GM12873 (cell line): ENCODE measurements around the gene CELF4.

ENCODE experiments used
- TF ChIP-seq, protein P1 (sequence below): IDR thresholded peaks from 2 replicates; pipeline ENCODE4 v1.5.1; 2012; ENCODE audit warnings: low read depth, mild to moderate bottlenecking, moderate library complexity, low read length, control low read depth; ENCODE audit not compliant: insufficient read depth; ENCODE audit errors: missing control alignments

Gene CELF4

DNA sequence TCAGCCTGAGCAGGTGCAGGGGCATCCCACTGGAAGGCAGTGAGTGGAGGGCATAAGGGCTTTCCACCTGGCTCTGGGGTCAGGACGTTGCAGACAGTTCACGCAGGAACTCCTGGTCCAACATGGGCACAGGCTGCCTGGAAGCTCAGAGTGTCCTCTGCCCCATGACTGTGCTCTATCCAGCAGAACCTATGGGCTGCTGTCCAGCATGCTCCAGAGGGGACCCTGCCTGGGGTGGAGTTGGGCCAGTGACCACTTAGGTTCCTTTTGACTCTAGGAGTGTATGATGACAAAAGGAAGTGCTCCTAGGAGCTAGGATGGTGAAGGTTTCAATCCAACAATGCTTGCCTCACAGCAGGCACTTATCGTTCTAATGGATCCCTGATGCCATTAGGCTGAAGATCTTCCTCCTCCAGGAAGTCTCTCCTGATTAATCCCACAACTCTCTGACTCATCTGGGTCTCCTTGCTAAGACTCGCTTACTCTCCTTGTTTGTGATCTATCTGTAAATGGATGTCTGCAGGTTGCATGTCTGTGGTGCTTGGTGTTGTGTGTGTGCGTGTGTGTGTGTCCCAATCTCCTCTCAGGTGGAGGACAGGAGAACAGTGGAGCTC, 224.0 kb downstream of the CELF4 start:
- TF ChIP-seq, protein P1, sequence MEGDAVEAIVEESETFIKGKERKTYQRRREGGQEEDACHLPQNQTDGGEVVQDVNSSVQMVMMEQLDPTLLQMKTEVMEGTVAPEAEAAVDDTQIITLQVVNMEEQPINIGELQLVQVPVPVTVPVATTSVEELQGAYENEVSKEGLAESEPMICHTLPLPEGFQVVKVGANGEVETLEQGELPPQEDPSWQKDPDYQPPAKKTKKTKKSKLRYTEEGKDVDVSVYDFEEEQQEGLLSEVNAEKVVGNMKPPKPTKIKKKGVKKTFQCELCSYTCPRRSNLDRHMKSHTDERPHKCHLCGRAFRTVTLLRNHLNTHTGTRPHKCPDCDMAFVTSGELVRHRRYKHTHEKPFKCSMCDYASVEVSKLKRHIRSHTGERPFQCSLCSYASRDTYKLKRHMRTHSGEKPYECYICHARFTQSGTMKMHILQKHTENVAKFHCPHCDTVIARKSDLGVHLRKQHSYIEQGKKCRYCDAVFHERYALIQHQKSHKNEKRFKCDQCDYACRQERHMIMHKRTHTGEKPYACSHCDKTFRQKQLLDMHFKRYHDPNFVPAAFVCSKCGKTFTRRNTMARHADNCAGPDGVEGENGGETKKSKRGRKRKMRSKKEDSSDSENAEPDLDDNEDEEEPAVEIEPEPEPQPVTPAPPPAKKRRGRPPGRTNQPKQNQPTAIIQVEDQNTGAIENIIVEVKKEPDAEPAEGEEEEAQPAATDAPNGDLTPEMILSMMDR: no peak

DNA sequence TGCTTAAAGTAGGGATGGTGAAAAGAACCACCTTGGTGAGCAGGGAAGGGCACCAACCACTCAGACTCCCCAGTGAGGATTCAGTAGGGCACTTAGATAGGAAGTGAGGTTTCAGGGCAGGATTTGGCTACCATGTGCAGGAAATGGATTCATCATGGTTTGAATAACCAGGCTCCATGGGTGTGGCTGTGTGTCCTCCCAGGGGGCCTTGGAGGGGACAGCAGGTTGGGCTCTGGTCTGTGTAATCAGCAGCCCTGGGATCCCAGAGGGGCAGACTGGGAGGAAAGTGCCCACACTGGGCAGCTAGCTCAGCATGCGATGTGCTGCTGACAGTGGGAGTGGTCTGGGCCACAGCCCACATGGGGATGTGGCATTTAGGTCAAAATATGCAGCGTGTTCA, 224.6 kb downstream of the CELF4 start:
- TF ChIP-seq, protein P1: no peak

DNA sequence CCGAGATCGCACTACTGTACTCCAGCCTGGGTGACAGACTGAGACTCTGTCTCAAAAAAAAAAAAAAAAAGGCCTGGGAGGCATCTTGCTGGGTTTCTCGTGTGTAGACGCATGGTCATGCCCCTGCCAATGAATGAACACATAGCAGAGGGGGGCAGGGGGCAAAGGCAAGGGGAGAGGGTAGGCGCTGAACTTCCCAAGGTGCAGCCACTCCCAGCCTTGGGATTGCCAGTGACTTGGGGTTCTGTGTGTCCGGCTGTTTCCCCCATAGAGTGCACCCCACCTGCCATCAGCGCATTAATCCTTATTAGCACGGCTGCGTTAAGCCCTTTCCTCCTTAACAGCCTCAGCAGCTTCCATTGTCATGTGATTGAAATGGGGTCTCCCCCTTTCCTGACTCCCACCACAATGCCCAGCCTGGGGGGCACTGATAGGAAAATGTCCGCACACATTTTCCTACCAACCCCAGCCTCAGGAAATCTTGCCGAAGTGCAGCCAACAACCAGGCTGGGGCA, 225.8 kb downstream of the CELF4 start:
- TF ChIP-seq, protein P1: no peak

DNA sequence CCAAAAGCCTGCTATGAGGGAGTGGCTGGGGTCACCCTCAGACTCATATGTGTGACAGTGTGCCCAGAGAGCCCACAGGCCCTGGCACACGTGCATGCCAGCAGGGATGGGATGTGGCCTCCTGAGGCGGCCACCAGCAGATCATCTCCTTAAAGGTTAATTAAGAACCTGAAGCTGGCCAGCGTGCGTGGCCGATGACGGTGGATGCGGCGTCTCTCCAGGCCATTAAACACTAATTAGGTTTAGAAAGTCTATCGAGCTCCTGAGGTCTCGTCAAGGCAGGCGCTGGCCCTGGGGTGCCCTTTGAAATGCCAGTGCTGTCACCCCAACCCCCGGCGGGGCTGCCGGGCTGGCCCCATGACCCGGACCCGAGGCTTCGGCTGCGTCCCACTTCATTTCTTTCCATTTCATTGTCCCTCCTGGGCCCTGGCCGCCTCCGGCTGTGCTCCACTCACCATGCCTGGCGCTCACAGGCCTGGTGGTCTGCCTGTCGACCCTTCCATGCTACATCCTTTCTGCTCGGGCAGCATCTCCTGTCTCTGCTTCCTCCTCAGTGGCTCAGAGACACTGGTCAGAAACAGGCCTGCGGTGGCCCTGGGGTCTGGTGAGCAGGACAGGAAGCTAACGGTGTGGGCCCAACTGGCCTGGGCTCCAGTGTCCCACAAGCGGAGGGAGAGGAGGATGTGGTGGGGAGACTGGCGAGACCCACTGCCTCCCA, 228.9 kb downstream of the CELF4 start:
- TF ChIP-seq, protein P1: no peak

DNA sequence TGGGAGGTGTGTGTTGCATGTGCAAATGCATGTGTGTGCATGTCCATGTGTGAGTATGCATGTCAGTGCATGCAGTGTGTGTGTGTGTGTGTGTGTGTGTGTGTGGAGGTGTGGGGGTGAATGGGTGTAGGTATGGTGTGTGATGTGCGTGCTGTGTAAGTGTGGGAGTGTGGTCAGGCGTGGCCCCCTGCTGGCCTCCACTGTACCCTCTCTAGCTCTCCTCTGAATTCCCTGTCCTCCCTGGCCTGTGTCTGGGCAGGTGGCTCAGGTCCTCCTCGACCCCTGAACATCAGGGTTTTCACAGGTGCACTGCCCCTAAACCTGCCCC, 230.2 kb downstream of the CELF4 start:
- TF ChIP-seq, protein P1: peak; percentile 9

DNA sequence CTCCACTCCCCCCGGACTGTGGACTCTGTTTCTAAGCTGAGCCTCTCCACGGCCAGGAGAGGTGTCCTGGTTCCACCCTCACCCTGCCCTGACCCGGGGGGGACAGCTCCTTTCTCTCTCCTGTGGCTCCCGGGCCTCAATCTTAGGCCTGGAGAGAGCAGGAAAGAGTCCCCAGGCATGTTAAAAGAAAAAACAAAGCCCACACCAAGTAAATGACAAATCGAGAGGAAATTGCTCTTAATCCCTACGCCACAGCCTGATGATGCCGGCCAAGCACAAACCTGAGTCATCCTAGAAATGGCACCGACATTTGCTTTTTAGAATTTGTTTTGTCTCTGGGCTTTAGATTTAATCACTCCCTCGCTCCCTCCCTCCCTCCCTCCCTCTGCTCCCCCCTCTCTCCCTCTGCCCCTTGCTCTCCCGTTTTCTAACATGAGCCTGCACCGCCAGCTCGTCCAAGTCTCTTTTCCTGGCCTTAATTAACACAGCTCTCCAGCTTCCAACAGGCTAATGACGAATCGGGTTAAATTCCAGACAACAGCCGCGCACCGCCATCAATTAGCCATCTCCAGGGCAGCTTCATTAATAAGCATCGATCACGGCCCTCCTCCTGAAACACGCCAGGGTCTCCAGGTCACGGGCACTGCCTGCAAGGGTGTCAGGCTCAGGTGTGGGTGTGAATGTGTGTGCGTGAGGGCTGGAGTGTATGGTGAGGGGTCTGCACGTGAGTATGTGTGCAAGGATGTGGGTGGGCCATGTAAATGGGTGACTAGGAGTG, 230.8 kb downstream of the CELF4 start:
- TF ChIP-seq, protein P1: no peak

DNA sequence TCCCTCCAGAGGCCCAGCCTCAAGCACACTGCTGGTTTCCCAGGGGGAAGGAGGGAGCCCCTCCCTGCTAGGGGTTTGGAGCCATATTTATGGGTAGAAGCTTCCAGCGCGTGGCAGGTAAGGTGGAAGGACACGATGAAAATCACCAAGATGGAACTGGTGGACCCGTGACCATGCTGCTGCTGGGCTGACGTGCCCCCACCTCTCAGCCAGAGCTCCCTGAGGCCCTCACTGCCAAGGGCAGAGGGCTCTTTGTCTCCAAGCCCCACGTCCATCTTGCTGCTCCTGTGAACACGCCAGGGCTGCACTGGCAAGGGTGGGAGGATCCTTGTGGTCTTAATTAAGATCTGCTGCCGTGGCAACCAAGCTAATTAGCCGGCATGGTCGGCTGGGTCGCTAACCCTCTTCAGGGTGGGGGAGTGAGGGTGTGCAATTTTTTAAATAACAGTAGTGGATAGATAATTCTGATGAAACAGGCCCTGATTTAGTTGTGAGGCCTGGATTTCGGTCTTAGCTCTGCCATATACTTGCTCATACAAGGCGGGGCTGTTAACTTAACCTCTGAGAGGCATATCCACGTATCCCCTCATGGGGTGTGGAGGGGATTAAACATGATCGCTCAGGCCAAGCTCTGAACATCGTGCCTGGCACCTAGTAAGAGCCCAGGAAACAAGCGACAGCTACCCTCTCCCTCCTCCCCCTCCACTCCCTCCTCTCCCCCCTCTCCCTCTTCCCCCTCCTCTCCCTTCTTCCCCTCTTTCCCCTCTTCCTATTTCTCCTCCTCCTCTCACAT, 232.8 kb downstream of the CELF4 start:
- TF ChIP-seq, protein P1: no peak
